ENCODE measurements around the gene GLRA3. TPM values are rescaled to one million over a fixed set of nuclear protein-coding genes. Genes with fewer than 3 reads are reported as not detected.
A peak's percentile ranks its signal among the peaks of the same experiment; 100 is the strongest.
"Not testable (repeated sequence)": the region's sequence is repeated elsewhere in the genome, so short reads cannot be mapped to it uniquely, and the experiment has no call there.

GLRA3 gene
- total RNA-seq (2014; rRNA removed; shearing (Covaris generic)), result not detected in 2 replicates

DNA sequence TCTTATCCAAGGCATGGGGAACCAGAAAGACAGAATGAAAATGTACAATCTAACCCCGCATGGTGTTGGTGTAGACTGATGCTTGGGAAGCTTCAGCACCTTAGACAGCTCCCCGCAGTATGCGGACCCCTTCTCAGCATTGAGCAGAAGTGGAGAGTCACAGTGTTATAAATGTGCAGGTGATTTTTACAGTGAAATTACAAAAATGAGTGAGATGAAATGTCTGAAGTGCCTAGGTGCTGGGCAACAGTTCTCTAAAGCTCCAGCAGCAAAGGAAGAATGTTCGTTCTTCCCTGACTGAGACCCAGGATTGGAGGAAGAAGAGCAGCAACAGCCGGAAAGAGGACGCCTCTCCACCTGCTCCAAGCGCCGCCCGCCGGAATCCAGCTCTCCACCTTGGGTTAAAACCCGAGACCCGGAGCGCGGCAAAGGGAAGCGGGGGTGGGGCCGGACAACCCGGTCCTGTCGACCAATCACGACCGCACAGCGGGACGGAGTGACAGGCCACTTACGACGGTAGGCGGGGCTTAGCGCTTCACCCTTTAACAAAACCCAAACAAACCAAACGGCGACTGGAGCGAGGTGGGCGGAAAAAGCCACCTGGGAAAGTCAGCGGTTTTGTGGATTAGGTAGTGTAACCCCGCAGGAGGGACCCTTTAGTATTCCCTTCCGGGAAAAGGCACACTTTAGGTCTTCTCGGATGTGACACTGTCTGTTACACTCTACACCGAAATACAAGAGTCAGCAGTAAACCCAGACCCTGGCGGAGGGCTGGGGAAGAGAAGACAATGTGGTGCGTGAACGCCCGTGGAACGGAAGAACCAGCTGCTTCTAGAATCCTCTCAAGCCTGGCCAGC lies at the start of gene GLRA3:
Gene GLRA3, minus strand, starts transcription at position 403 of the 857 bp plus-strand sequence. CDS start 436 bp downstream, outside the sequence.
- Histone ChIP-seq H3K27ac (no peak within 1 kb of the TSS), H3K36me3 (no peaks in the 10 kb centered on the region), H3K4me3 (no peak within 1 kb of the TSS), H3K4me1 (replicated peaks) (no peaks in the 10 kb centered on the region), H3K9me3 (replicated peaks) (no peaks in the 10 kb centered on the region), H3K27me3 (replicated peaks) (no peaks in the 10 kb centered on the region; the same call in 1 of the 2 replicates)
- peak in 1 of 2 experiments; percentile 10 for DNase-seq (ENCODE audit: low read depth in 1 of 2, low spot score in 2 of 2)

DNA sequence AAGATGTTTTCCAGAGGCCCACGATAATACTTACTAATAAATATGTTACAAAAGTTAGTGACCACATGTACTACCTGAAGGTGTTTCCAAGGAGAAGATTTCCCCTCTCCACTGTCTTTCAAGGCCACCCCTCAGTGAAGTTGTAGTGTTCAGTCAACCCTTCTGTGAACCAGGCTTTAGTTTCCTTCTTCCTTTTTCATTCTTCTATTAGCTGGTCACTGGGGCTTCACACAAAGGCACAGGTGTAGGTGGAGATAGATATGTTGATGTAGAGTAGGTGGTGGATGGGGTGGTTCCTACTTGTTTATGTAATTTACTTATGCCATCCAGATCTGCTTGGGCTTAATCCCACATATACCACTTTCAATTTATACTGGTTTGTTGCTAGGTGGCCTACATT lies 45.9 kb upstream of the GLRA3 start:
- no peaks in the 10 kb centered on the region for H3K4me1 ChIP-seq (replicated peaks)
- H3K9me3 ChIP-seq (replicated peaks), result peaks cover 3% of the 10 kb centered on the region; the same call in 1 of the 2 replicates
- H3K4me3 ChIP-seq, result no peak overlapping the region
- no peaks in the 10 kb centered on the region for H3K27me3 ChIP-seq (replicated peaks)
- H3K27ac ChIP-seq, result no peak overlapping the region
- no peaks in the 10 kb centered on the region for H3K36me3 ChIP-seq
- no peak for DNase-seq (ENCODE audit: low read depth in 1 of 2, low spot score in 2 of 2)

DNA sequence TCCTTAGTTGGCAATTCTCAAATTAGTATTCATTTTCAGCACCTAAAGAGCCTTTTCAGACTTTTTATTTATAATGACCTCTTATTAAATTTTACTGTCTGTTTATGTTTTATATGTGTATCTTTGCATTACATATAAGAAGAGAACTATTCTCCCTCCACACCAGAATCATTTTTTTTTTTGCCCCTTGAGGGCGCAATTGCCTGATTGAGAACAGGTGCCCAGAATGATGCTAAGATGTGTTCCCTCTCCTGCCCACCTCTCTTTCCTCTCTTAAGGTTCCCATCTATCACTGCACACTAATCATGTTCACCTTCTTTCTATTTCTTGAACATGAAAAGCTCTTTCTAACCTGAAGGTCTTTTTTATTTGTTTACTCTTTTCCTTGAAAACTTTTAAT lies 44.9 kb upstream of the GLRA3 start:
- DNase-seq (ENCODE audit: low read depth in 1 of 2, low spot score in 2 of 2), result no peak
- H3K36me3 ChIP-seq, result no peaks in the 10 kb centered on the region

DNA sequence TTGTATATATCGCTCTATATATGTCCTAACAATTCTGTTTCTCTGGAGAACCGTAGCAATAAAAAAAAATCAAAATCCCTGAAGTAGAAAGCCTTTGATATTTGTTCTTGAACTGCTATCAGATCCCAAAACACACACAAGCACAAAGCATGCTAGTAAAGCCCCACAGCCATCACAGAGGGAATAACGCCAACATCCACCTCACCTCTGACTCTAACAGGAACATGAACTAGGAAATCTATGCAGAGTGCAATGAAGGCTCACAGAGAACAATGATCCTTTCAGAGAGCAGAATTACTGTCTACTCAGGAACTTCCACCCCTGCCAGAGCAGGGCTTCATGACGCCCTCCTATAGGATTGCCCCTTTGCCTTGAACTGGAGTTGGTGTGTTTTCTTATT lies 44.1 kb upstream of the GLRA3 start:
- H3K36me3 ChIP-seq; H3K4me1 ChIP-seq (replicated peaks); H3K27ac ChIP-seq; H3K27me3 ChIP-seq (replicated peaks); DNase-seq (ENCODE audit: low read depth in 1 of 2, low spot score in 2 of 2); H3K4me3 ChIP-seq; H3K9me3 ChIP-seq (replicated peaks): not testable (repeated sequence)

More for the DNA sequence above, 44.9 kb upstream of the GLRA3 start:
- Histone ChIP-seq H3K27ac (no peak overlapping the region), H3K27me3 (replicated peaks) (no peaks in the 10 kb centered on the region), H3K9me3 (replicated peaks) (peaks cover 3% of the 10 kb centered on the region; the same call in 1 of the 2 replicates), H3K4me3 (no peak overlapping the region), H3K4me1 (replicated peaks) (no peaks in the 10 kb centered on the region)

DNA sequence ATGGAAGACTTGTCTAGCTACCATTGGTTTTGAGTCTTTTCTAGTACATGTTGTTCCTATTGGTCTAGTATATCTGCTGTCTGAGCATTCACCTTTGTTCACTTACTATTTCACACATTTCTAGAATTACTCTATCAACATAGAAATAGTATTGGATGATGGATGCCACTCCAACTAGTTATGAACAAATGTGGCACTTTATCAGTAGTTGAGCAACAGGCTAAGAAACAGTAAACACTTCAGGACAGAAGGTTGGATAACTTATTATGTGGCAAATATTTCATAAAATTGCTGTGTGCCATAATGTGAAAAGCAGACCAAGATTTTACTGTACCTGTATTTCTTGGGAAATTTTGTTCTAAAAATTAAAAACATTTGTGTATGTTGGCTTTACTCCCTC lies 42.4 kb upstream of the GLRA3 start:
- DNase-seq (ENCODE audit: low read depth in 1 of 2, low spot score in 2 of 2), result no peak
- Histone ChIP-seq H3K4me1 (replicated peaks) (no peaks in the 10 kb centered on the region), H3K27me3 (replicated peaks) (no peaks in the 10 kb centered on the region), H3K9me3 (replicated peaks) (peaks cover 3% of the 10 kb centered on the region; the same call in 1 of the 2 replicates), H3K4me3 (no peak overlapping the region), H3K36me3 (no peaks in the 10 kb centered on the region), H3K27ac (no peak overlapping the region)

DNA sequence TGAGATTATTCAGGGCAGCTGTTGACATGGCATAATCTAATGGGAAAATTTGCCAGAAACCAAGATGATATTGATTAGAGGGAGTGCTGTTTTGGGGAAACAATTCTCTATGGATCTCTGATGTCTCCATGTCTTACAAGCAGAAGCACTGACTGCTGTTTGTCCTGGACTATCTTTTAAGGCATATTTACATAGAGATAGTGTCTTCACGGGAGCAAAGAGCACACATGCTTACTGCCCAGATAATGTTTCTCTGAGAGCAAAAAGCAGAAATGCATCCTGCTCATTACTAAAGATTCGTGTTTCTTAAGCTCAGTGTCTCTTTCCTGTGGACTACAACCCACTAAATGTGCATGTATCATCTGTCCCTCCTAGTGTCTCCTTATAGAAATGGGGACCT lies 41.3 kb upstream of the GLRA3 start:
- Histone ChIP-seq H3K4me3 (no peak overlapping the region), H3K9me3 (replicated peaks) (no peaks in the 10 kb centered on the region; the same call in 1 of the 2 replicates), H3K27ac (no peak overlapping the region), H3K36me3 (no peaks in the 10 kb centered on the region), H3K27me3 (replicated peaks) (no peaks in the 10 kb centered on the region), H3K4me1 (replicated peaks) (no peaks in the 10 kb centered on the region)
- no peak for DNase-seq (ENCODE audit: low read depth in 1 of 2, low spot score in 2 of 2)

DNA sequence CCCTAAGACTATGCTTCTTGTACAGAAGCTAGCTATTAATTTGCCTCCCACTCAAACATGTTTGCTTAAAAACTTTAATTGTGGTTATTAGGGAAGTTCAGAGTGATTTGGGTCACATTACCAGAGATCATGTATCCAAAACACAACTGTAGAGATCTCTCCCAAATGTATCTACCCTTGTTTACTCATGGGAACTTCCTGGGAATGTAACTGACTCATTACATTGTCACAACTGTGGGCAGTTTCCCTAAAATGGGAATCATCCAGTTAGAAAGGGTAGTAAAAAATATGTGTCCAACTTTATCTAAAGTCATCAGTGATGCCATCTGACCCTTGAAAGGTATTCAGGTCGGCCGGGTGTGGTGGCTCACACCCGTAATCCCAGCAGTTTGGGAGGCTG lies 40.3 kb upstream of the GLRA3 start:
- H3K4me3 ChIP-seq, result no peak overlapping the region
- H3K27me3 ChIP-seq (replicated peaks), result no peaks in the 10 kb centered on the region
- H3K4me1 ChIP-seq (replicated peaks), result no peaks in the 10 kb centered on the region
- DNase-seq (ENCODE audit: low read depth in 1 of 2, low spot score in 2 of 2), result no peak
- H3K27ac ChIP-seq, result no peak overlapping the region
- H3K9me3 ChIP-seq (replicated peaks), result no peaks in the 10 kb centered on the region
- no peaks in the 10 kb centered on the region for H3K36me3 ChIP-seq

DNA sequence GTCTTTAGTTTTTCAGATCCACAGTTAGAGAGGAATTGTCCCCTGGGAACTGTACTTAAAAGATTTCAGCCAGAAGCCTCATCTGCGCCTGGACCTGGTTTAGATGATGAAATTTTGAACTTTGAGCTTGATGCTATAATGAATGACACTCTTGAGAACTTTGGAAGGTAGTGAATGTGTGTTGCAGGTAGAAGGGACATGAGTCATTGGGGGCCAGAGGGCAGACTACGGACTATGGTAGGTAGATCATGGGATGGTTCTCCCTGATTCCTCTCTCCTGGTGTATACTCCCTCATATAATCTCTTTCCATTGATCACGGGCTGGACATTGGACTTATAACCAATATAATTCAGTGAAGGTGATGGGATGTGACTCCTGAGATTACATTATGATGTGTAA lies 38.9 kb upstream of the GLRA3 start:
- Histone ChIP-seq H3K4me1 (replicated peaks) (no peaks in the 10 kb centered on the region), H3K27me3 (replicated peaks) (no peaks in the 10 kb centered on the region), H3K27ac (no peak overlapping the region), H3K9me3 (replicated peaks) (no peaks in the 10 kb centered on the region), H3K4me3 (no peak overlapping the region), H3K36me3 (no peaks in the 10 kb centered on the region)
- DNase-seq (ENCODE audit: low read depth in 1 of 2, low spot score in 2 of 2), result no peak

DNA sequence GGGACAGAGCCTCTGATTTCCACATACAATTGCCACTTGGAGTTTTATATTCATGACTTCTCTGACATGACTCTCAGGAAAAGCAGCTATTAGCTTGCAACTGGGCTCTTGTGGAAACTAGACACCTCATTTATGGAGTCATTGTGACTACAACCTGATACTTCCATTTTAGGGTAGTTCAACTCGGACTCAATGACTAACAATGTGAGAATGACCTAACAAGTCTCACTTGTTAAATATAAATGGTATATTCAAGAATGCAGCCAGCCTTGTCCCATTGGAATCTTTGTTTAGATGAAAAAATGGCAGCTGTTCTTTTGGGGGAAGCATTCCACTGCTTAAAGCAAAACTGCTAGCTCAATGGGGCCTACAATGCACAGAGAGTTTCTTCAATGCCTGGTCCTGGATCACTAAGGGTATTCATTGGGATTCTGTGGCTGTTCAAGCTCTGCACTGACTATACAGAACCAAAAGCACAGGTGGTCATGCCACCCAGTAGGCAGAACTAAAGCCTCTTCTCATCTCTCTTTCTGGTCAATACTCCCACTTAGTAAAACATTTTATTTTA lies 36.5 kb upstream of the GLRA3 start:
- H3K27me3 ChIP-seq (replicated peaks), result no peaks in the 10 kb centered on the region
- H3K4me3 ChIP-seq, result no peak overlapping the region
- no peak for DNase-seq (ENCODE audit: low read depth in 1 of 2, low spot score in 2 of 2)
- no peak overlapping the region for H3K27ac ChIP-seq
- no peaks in the 10 kb centered on the region for H3K4me1 ChIP-seq (replicated peaks)
- H3K36me3 ChIP-seq, result no peaks in the 10 kb centered on the region
- H3K9me3 ChIP-seq (replicated peaks), result no peaks in the 10 kb centered on the region

DNA sequence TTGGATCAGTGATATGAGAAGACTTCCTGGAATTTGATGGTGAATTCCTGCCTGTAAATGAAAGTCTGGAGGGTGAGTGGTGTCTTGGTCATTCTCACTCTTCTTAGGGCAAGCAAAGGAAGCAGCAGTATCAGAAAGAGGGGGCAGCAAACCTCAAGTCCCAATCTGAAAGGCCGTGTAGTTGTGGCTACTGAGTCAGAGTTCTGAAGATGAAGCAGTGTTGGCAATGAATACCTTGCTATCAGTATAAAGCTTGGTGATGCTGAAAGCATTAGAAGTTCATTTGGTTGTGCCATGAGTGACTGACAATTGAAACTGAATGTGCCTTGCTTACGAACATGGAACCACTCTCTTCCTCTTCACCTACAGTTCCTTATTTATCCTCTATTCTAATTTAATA lies 35.0 kb upstream of the GLRA3 start:
- Histone ChIP-seq H3K4me3 (no peak overlapping the region), H3K9me3 (replicated peaks) (no peaks in the 10 kb centered on the region), H3K27me3 (replicated peaks) (no peaks in the 10 kb centered on the region), H3K4me1 (replicated peaks) (no peaks in the 10 kb centered on the region), H3K27ac (no peak overlapping the region), H3K36me3 (no peaks in the 10 kb centered on the region)
- DNase-seq (ENCODE audit: low read depth in 1 of 2, low spot score in 2 of 2), result no peak

DNA sequence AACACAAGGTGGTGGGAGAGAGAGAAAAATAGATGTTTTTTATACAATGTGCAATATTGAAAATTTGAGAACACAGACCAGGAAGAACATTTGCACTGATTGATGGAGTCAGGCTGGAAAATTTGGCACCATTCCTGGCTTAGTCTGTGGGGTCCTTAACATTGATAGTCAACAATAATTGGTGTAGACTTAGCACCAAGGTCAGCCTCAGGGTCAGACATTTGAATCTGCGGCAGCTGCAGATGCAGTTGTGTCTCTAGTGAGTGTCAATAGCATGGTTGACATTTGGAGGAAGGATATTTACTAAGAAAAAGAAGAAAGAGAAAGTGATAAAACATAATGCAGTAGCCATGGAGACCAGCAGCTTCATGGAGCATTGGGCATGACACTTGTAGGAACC lies 31.5 kb upstream of the GLRA3 start:
- Histone ChIP-seq H3K27me3 (replicated peaks) (no peaks in the 10 kb centered on the region), H3K27ac (no peak overlapping the region), H3K36me3 (no peaks in the 10 kb centered on the region), H3K4me1 (replicated peaks) (no peaks in the 10 kb centered on the region), H3K4me3 (no peak overlapping the region), H3K9me3 (replicated peaks) (no peaks in the 10 kb centered on the region)
- no peak for DNase-seq (ENCODE audit: low read depth in 1 of 2, low spot score in 2 of 2)

DNA sequence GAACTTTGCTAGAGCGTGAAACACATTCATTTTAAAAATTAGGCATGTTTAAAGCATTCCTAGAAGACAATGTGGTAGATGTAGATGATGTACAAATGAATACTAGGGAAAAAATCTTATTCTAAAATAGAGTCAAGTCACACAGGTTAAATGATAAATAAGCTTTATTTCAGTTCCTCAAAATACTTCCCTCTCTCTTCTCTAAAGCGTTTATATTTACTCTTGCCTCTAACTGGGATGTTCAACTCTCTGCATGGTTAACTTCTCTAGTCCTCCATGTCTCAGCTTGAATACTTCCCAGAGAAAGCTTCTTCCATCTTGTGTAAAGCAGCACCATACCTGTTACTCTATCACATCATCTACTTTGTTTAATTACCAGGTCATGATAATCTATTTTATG lies 30.9 kb upstream of the GLRA3 start:
- H3K9me3 ChIP-seq (replicated peaks), result no peaks in the 10 kb centered on the region
- H3K27ac ChIP-seq, result no peak overlapping the region
- H3K27me3 ChIP-seq (replicated peaks), result no peaks in the 10 kb centered on the region
- H3K4me3 ChIP-seq, result no peak overlapping the region
- H3K36me3 ChIP-seq, result no peaks in the 10 kb centered on the region
- H3K4me1 ChIP-seq (replicated peaks), result no peaks in the 10 kb centered on the region
- no peak for DNase-seq (ENCODE audit: low read depth in 1 of 2, low spot score in 2 of 2)

DNA sequence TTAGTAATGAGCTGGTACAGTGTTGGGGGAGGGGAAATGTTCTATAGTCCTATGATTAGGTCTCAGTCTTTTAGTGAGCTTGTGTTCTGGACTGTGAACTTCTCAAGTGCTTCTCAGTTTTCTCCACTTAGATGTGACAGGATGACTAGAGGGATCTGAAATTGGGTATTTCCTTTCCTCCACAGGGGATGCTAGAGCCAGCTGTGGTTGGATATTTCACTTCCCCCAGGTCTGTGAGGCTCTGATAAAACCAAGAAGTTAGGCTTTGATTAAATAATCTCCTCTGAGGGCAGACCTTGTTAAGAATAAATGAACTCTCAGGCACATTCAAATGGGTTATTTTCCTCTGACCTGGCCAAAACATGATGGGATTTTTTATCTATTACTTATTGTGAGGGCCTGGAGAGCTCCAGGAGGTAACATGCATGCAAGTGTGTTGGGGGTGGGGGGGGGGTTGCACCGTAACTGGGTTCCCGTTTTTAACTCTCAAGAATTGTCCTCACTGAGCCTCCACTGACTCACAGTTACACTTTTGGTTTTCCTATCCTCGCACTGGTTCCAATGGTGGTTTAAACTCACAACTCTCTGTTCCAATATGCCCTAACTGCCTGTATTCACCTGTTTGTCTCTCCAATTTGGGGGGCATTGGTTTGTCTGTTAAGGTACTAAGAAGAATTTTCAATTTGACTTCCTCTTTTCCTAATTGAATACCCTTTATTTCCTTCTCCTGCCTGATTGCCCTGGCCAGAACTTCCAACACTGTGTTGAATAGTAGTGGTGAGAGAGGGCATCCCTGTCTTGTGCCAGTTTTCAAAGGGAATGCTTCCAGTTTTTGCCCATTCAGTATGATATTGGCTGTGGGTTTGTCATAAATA lies 28.1 kb upstream of the GLRA3 start:
- DNase-seq (ENCODE audit: low read depth in 1 of 2, low spot score in 2 of 2), result no peak
- H3K9me3 ChIP-seq (replicated peaks), result no peaks in the 10 kb centered on the region
- no peak overlapping the region for H3K4me3 ChIP-seq
- H3K36me3 ChIP-seq, result no peaks in the 10 kb centered on the region
- H3K27ac ChIP-seq, result no peak overlapping the region
- H3K4me1 ChIP-seq (replicated peaks), result no peaks in the 10 kb centered on the region
- no peaks in the 10 kb centered on the region for H3K27me3 ChIP-seq (replicated peaks)

DNA sequence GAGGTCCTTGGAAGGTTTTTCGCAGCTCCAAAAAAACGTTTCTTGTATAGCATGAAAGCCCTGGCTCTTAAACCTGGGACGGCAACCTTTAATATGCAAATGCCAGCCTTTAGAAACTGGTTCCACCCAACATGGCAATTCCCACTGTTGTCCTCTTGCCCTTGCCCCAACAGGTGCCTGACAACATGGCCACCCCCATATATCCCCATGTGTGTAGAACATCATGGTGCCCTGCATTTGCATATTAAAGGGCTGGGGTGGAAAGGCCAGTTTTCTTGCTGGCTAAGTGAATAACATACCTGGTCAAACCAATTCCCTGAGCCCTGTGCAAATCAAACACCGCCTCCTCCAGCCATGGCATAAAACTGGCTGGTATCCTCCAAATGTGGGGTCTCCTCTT lies 26.0 kb upstream of the GLRA3 start:
- no peaks in the 10 kb centered on the region for H3K9me3 ChIP-seq (replicated peaks)
- no peak overlapping the region for H3K27ac ChIP-seq
- H3K4me3 ChIP-seq, result no peak overlapping the region
- no peak for DNase-seq (ENCODE audit: low read depth in 1 of 2, low spot score in 2 of 2)
- no peaks in the 10 kb centered on the region for H3K4me1 ChIP-seq (replicated peaks)
- no peaks in the 10 kb centered on the region for H3K36me3 ChIP-seq
- H3K27me3 ChIP-seq (replicated peaks), result no peaks in the 10 kb centered on the region
